Liver (tissue), 9 donors: ENCODE results near the gene MYL6. TPM values are rescaled to one million over a fixed set of nuclear protein-coding genes. Genes with fewer than 3 reads are reported as not detected.

Source experiments
- DNase-seq: peaks from one replicate; pipeline ENCODE4 v3.0.0-alpha.2; 2017; ENCODE audit warnings: low spot score
- H3K27ac ChIP-seq, 2 donors: one replicate each; pipeline ENCODE4 v1.7.0; 2013; ENCODE audit warnings: inconsistent platforms in 2 of 2, low read length in 2 of 2, control low read depth in 1 of 2, low read depth in 1 of 2, mild to moderate bottlenecking in 1 of 2
- H3K27me3 ChIP-seq, 4 donors: one replicate each; pipeline versions ENCODE4 v1.6.1 to v1.7.0; 2013; ENCODE audit warnings: low read length in 3 of 4, inconsistent platforms in 1 of 4, mild to moderate bottlenecking in 1 of 4, moderate library complexity in 1 of 4; ENCODE audit not compliant: control insufficient read depth in 4 of 4, insufficient read depth in 4 of 4
- H3K36me3 ChIP-seq, 4 donors: one replicate each; pipeline versions ENCODE4 v1.6.1 to v1.7.0; 2013; ENCODE audit warnings: low read length in 3 of 4, mild to moderate bottlenecking in 3 of 4, low read depth in 1 of 4, moderate library complexity in 1 of 4; ENCODE audit not compliant: control insufficient read depth in 4 of 4, insufficient read depth in 3 of 4
- H3K4me1 ChIP-seq, 4 donors: one replicate each; pipeline versions ENCODE4 v1.6.1 to v1.7.0; 2013; ENCODE audit warnings: low read length in 3 of 4, mild to moderate bottlenecking in 3 of 4, moderate library complexity in 1 of 4; ENCODE audit not compliant: control insufficient read depth in 4 of 4, insufficient read depth in 4 of 4
- H3K4me3 ChIP-seq, 3 donors: one replicate each; pipeline versions ENCODE4 v1.6.1 to v1.7.0; 2013; ENCODE audit warnings: low read length in 3 of 3, control low read depth in 1 of 3, low read depth in 1 of 3, mild to moderate bottlenecking in 1 of 3
- H3K9ac ChIP-seq, 2 donors: one replicate each; pipeline ENCODE4 v1.7.0; 2013; ENCODE audit warnings: low read length in 2 of 2, mild to moderate bottlenecking in 2 of 2, moderate library complexity in 2 of 2, control low read depth in 1 of 2, low read depth in 1 of 2
- H3K9me3 ChIP-seq, 4 donors: one replicate each; pipeline versions ENCODE4 v1.6.1 to v1.7.0; 2013; ENCODE audit warnings: low read length in 3 of 4; ENCODE audit not compliant: control insufficient read depth in 4 of 4
- EGR1 ChIP-seq, 2 donors: IDR thresholded peaks; 2 replicates each; pipeline ENCODE4 v1.6.1; 2016 to 2018; ENCODE audit warnings: antibody characterized with exemption in 2 of 2, low read depth in 2 of 2
- FOXA1 ChIP-seq: IDR thresholded peaks from 2 replicates; pipeline ENCODE4 v1.6.1; 2016; ENCODE audit warnings: antibody characterized with exemption
- FOXA2 ChIP-seq: IDR thresholded peaks from 2 replicates; pipeline ENCODE4 v1.6.1; 2016; ENCODE audit warnings: antibody characterized with exemption
- GABPA ChIP-seq, 2 donors: IDR thresholded peaks in 1 of 2; conservative IDR thresholded peaks in 1 of 2; 2 replicates each; pipeline ENCODE4 v1.6.1; 2016; ENCODE audit warnings: antibody characterized with exemption in 2 of 2, mild to moderate bottlenecking in 1 of 2, moderate library complexity in 1 of 2
- HNF4A ChIP-seq, 2 donors: conservative IDR thresholded peaks; 2 replicates each; pipeline ENCODE4 v1.6.1; 2016; ENCODE audit warnings: antibody characterized with exemption in 2 of 2, mild to moderate bottlenecking in 2 of 2
- HNF4G ChIP-seq: IDR thresholded peaks from 2 replicates; pipeline ENCODE4 v1.6.1; 2016; ENCODE audit warnings: antibody characterized with exemption
- JUND ChIP-seq, 2 donors: IDR thresholded peaks; 2 replicates each; pipeline ENCODE4 v1.6.1; 2016; ENCODE audit warnings: antibody characterized with exemption in 2 of 2
- NR2F2 ChIP-seq: IDR thresholded peaks from 2 replicates; pipeline ENCODE4 v1.6.1; 2016; ENCODE audit warnings: antibody characterized with exemption
- RAD21 ChIP-seq, 2 donors: IDR thresholded peaks; 2 replicates each; pipeline ENCODE4 v1.6.1; 2016; ENCODE audit warnings: antibody characterized with exemption in 2 of 2, mild to moderate bottlenecking in 2 of 2
- RXRA ChIP-seq, 2 donors: IDR thresholded peaks; 2 replicates each; pipeline ENCODE4 v1.6.1; 2017 to 2018; ENCODE audit warnings: antibody characterized with exemption in 2 of 2, mild to moderate bottlenecking in 1 of 2
- SP1 ChIP-seq: IDR thresholded peaks from 2 replicates; pipeline ENCODE4 v1.6.1; 2018; ENCODE audit warnings: antibody characterized with exemption, mild to moderate bottlenecking
- TAF1 ChIP-seq: conservative IDR thresholded peaks from 2 replicates; pipeline ENCODE4 v1.6.1; 2016; ENCODE audit warnings: antibody characterized with exemption, mild to moderate bottlenecking
- YY1 ChIP-seq: IDR thresholded peaks from 2 replicates; pipeline ENCODE4 v1.6.1; 2016; ENCODE audit warnings: antibody characterized with exemption, mild to moderate bottlenecking
- WGBS: extraction: QIAGEN DNeasy Blood & Tissue Kit; methylation state at CpG from one replicate; pipeline ENCODE4 v1.1.7; 2013; 5-methylcytosine and 5-hydroxymethylcytosine counted together
- polyA plus RNA-seq, 2 donors: library from polyadenylated mRNA; stranded (reverse) in 1 of 2; unstranded in 1 of 2; fragments of 200-250 nt in 1 of 2; fragments of >200 nt in 1 of 2; fragmentation: Nextera tagmentation in 1 of 2; extraction: Ambion mirVana in 1 of 2; gene quantifications; one replicate each; pipeline versions ENCODE4 v1.2.1 to v1.2.3, GENCODE V29; 2013 to 2015
- total RNA-seq, 2 donors: library from RNA; depleted of rRNA; stranded (reverse); fragments of >200 nt; gene quantifications; one replicate each; pipeline ENCODE4 v1.2.3, GENCODE V29; 2014
- TF ChIP-seq, protein P1 (sequence below): fragments of 150-350 bp; IDR thresholded peaks from 2 replicates; pipeline ENCODE4 v1.5.1; 2017; ENCODE audit warnings: improper control_type of control experiment, low read depth, low read length; ENCODE audit not compliant: missing input control
- TF ChIP-seq, protein P2 (sequence below): IDR thresholded peaks from 2 replicates; pipeline ENCODE4 v1.6.1; 2016; ENCODE audit warnings: antibody characterized with exemption
- TF ChIP-seq, protein P3 (sequence below): IDR thresholded peaks from 2 replicates; pipeline ENCODE4 v1.6.1; 2016; ENCODE audit warnings: antibody characterized with exemption, mild to moderate bottlenecking
- TF ChIP-seq, protein P4 (sequence below): IDR thresholded peaks from 2 replicates; pipeline ENCODE4 v1.6.1; 2016; ENCODE audit warnings: antibody characterized with exemption
- TF ChIP-seq, protein P5 (sequence below): IDR thresholded peaks from 2 replicates; pipeline ENCODE4 v1.6.1; 2016; ENCODE audit warnings: antibody characterized with exemption
- donor health status: healthy.
- donor health status: healthy.
- donor health status: healthy.
- donor health status: healthy.
- donor health status: healthy.

Gene MYL6
- total and polyA plus RNA-seq, 4 donors, result 298 to 975 (median 624) TPM

DNA sequence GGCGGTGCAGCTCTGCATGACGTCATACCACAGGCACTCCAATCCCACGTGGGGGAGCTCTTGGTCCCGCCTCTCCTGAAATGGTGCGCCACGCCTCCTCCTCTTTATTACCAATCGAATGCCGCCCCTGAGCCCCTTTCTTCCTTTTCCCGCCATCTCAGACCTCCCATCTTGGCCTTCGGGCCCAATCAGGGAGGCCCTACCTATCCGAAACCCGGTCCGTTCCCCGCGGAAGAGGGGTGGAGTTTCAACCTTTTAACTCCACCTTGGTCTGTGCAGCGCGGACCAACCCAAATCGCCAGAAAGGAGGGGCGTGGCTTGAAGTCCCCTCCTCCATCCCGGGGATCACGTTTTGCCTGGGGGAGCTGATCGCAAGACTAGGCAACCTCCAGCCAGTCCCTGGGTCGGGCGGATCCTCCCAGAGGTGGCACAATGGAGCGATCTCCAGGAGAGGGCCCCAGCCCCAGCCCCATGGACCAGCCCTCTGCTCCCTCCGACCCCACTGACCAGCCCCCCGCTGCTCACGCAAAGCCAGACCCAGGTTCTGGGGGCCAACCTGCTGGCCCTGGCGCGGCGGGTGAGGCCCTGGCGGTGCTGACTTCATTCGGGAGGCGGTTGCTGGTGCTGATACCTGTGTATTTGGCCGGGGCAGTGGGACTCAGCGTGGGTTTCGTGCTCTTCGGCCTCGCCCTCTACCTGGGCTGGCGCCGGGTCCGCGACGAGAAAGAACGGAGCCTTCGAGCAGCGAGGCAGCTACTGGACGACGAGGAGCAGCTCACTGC lies 30.1 kb upstream of the MYL6 start, which contains the start of gene ESYT1:
Gene ESYT1 (plus strand): TSS at position 380 of the 782 bp plus-strand sequence. CDS start 53 bp downstream, at position 433.
- under 1% methylated on average over 49 of the region's 49 CpGs for WGBS
- no peaks in the 10 kb centered on the region for H3K27me3 ChIP-seq
- H3K9me3 ChIP-seq, result no peaks in the 10 kb centered on the region
- TF ChIP-seq, protein P1, sequence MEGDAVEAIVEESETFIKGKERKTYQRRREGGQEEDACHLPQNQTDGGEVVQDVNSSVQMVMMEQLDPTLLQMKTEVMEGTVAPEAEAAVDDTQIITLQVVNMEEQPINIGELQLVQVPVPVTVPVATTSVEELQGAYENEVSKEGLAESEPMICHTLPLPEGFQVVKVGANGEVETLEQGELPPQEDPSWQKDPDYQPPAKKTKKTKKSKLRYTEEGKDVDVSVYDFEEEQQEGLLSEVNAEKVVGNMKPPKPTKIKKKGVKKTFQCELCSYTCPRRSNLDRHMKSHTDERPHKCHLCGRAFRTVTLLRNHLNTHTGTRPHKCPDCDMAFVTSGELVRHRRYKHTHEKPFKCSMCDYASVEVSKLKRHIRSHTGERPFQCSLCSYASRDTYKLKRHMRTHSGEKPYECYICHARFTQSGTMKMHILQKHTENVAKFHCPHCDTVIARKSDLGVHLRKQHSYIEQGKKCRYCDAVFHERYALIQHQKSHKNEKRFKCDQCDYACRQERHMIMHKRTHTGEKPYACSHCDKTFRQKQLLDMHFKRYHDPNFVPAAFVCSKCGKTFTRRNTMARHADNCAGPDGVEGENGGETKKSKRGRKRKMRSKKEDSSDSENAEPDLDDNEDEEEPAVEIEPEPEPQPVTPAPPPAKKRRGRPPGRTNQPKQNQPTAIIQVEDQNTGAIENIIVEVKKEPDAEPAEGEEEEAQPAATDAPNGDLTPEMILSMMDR, result no peak
- TF ChIP-seq YY1 (peak; percentile 95), NR2F2 (peak; percentile 79), JUND (IDR thresholded peaks at IDR 0.05) (peak; percentile 95 to 96), RAD21 (IDR thresholded peaks at IDR 0.05) (peak; percentile 49 to 53), FOXA2 (peak; percentile 73), GABPA (IDR thresholded peaks at IDR 0.05 in 1 of 2, conservative IDR thresholded peaks at IDR 0.05 in 1 of 2) (peak in 1 of 2 donors; percentile 80), HNF4G (no peak), EGR1 (IDR thresholded peaks at IDR 0.05; ENCODE audit: low read depth in 2 of 2) (peak; percentile 22 to 59), HNF4A (conservative IDR thresholded peaks at IDR 0.05) (peak; percentile 56 to 57), FOXA1 (peak; percentile 61), SP1 (peak; percentile 97), RXRA (IDR thresholded peaks at IDR 0.05) (peak; percentile 74 to 80), TAF1 (peak; percentile 70)
- TF ChIP-seq, protein P2, sequence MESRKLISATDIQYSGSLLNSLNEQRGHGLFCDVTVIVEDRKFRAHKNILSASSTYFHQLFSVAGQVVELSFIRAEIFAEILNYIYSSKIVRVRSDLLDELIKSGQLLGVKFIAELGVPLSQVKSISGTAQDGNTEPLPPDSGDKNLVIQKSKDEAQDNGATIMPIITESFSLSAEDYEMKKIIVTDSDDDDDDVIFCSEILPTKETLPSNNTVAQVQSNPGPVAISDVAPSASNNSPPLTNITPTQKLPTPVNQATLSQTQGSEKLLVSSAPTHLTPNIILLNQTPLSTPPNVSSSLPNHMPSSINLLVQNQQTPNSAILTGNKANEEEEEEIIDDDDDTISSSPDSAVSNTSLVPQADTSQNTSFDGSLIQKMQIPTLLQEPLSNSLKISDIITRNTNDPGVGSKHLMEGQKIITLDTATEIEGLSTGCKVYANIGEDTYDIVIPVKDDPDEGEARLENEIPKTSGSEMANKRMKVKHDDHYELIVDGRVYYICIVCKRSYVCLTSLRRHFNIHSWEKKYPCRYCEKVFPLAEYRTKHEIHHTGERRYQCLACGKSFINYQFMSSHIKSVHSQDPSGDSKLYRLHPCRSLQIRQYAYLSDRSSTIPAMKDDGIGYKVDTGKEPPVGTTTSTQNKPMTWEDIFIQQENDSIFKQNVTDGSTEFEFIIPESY, result peak; percentile 58
- TF ChIP-seq, protein P3, sequence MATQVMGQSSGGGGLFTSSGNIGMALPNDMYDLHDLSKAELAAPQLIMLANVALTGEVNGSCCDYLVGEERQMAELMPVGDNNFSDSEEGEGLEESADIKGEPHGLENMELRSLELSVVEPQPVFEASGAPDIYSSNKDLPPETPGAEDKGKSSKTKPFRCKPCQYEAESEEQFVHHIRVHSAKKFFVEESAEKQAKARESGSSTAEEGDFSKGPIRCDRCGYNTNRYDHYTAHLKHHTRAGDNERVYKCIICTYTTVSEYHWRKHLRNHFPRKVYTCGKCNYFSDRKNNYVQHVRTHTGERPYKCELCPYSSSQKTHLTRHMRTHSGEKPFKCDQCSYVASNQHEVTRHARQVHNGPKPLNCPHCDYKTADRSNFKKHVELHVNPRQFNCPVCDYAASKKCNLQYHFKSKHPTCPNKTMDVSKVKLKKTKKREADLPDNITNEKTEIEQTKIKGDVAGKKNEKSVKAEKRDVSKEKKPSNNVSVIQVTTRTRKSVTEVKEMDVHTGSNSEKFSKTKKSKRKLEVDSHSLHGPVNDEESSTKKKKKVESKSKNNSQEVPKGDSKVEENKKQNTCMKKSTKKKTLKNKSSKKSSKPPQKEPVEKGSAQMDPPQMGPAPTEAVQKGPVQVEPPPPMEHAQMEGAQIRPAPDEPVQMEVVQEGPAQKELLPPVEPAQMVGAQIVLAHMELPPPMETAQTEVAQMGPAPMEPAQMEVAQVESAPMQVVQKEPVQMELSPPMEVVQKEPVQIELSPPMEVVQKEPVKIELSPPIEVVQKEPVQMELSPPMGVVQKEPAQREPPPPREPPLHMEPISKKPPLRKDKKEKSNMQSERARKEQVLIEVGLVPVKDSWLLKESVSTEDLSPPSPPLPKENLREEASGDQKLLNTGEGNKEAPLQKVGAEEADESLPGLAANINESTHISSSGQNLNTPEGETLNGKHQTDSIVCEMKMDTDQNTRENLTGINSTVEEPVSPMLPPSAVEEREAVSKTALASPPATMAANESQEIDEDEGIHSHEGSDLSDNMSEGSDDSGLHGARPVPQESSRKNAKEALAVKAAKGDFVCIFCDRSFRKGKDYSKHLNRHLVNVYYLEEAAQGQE, result peak; percentile 86
- TF ChIP-seq, protein P4, sequence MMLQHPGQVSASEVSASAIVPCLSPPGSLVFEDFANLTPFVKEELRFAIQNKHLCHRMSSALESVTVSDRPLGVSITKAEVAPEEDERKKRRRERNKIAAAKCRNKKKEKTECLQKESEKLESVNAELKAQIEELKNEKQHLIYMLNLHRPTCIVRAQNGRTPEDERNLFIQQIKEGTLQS, result peak; percentile 79
- TF ChIP-seq, protein P5, sequence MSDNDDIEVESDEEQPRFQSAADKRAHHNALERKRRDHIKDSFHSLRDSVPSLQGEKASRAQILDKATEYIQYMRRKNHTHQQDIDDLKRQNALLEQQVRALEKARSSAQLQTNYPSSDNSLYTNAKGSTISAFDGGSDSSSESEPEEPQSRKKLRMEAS, result peak; percentile 82
- peaks cover under 1 to 40% (median 29%) of the 10 kb centered on the region in 4 donors for H3K4me1 ChIP-seq
- peak within 1 kb of the TSS; percentile 85 to 91 for H3K27ac ChIP-seq
- peaks cover 6 to 20% (median 15%) of the 10 kb centered on the region in 4 donors for H3K36me3 ChIP-seq
- H3K9ac ChIP-seq, result peak within 1 kb of the TSS; percentile 69 to 88
- H3K4me3 ChIP-seq, result peak within 1 kb of the TSS; percentile 76 to 86 (median 78)
- DNase-seq, result peak; percentile 95
